HG02678 (cell line): Measurements from ENCODE around the gene SZT2.

Experiments
- ATAC-seq: cut with Tn5 transposase; IDR thresholded peaks from one replicate; pipeline ENCODE4 v1.9.1; 2021; ENCODE audit warnings: mild to moderate bottlenecking, moderate library complexity; ENCODE audit not compliant: unreplicated experiment

Gene SZT2

DNA sequence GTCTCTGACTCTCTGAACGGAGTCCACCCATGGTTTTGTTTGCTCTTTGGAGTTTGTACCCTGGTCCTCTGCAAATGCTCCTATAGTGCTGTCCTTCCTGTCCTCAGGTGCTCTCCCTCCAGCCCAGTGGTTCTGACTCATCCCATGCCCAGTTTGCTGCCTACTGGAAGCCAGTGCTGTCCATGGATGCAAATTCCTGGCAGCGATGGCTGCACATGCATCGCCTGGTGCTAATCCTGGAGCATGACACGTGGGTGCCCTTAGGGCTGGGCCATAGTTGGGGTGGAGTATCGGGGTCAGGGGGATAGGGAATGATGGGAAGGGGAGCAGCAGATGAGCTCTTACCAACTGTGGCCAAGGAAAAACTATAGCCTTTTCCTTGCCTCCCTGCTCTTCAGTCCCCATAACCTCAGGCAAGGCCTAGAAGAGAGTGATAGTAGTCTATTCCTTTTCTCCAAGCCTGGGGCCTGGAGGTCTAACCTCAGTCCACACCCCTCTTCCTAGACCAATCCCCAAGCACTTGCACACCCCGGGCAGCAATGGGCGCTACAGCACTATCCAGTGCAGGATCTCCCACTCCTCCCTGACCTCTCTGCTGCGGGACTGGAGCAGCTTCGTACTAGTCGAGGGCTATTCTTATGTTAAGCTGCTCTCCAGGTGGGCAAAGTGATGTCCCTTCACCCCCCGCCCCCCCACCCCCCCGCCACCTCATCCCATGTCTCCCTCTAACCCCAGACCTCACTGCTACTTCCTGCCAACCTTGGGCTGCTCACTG lies 32.5 kb downstream of the SZT2 start:
- ATAC-seq, result no peak

DNA sequence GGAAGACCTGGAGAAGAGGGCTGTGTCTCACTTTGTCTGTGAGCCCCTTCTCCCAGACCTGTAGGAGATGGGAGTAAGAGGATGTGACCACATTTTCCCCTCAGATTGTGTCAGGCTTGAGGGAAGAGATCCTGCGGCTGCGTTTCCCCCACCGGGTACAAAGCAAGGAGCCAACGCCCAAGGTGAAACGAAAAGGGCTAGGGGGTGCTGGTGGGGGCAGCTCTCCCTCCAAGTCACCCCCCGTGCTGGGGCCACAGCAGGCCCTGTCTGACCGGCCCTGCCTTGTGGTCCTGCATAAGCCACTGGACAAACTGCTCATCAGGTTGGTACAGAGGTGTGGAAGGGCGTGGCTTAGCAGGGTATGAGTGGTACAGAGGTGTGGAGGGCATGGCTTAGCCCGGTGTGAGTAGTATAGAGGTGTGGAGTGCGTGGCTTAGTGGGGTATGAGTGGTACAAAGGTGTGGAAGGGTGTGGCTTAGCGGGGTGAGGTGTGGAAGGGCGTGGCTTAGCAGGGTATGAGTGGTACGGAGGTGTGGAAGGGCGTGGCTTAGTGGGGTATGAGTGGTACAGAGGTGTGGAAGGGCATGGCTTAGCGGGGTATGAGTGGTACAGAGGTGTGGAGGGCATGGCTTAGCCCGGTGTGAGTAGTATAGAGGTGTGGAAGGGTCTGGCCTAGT lies 33.4 kb downstream of the SZT2 start:
- no peak for ATAC-seq

DNA sequence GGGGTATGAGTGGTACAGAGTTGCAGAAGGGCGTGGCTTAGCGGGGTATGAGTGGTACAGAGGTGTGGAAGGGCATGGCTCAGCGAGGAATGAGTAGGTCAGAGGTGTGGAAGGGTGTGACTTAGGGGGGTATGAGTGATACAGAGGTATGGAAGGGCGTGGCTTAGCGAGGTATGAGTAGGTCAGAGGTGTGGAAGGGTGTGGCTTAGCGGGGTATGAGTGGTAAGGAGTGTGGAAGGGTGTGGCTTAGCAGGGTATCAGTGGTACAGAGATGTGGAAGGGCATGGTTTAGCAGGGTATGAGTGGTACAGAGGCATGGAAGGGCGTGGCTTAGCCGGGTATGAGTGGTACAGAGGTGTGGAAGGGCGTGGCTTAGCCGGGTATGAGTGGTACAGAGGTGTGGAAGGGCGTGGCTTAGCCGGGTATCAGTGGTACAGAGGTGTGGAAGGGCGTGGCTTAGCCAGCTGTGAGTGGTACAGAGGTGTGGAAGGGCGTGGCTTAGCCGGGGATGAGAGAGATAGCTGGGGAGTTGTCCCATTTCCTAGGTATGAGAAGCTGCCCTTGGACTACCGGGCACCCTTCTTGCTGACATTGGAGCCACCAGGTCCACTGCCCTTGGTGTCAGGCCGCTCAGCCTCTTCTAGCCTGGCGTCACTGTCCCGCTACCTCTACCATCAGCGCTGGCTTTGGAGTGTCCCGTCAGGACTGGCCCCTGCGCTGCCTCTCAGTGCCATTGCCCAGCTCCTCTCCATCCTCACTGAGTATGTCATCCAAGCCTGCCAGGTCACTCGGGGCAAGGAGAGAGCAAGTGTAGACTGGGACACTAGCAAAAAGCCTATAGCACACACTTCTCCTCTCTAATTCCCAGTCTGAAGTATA lies 34.2 kb downstream of the SZT2 start:
- no peak for ATAC-seq

DNA sequence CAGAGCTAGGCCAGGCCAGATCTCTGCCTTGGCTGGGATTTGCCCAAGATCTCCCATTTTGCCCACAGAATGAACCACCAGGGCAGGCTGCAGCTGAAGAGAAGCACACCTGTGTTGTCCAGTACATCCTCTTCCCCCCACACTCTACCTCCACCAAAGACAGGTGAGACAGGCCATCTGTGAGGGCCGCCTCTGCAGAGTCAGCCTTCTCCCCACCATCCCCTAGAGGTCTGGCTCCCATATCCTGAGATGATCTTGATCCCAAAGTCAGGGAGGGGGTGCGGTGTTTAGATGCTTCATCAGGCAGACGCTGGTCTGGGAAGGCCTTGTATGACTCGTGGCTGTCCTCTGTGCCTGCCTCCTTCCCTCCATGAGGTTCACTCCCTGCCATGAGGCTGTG lies 35.3 kb downstream of the SZT2 start:
- no peak for ATAC-seq

DNA sequence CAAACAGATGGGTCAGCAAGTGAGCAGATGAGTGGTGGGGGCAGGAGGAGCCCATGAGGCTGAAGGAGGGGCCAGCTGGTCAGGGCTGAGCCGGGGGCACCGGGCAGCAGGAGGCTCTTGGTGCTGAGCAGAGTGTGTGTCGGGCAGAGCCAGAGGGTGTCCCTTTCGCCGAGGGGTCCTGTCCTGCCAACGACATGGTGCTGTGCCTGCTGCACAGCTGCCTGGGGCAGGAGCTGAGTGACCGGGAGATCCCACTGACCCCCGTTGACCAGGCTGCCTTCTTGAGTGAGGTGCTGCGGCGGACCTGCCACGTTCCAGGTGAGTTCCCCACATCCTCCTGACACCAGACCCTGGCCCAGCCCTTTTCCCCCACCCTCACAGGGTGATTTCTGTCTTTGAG lies 36.5 kb downstream of the SZT2 start:
- ATAC-seq, result no peak

DNA sequence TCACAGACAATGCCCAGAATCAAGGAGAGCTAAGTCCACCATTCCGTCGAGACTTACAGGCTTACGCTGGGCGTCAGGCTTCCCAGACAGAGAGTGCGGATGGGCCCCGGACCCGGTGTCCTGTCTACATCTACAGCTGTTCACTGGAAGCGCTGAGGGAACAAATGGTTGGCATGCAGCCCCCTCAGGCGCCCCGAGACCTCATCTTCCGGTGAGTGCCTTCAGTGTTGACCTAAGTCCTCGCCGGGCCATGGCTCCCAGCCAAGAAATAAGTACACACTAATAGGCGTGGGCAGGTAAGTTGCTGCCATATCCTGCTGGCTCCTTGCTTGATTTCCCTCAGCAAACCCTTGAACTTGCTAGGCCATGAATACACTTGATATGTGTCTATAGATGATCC lies 37.8 kb downstream of the SZT2 start:
- ATAC-seq, result no peak

DNA sequence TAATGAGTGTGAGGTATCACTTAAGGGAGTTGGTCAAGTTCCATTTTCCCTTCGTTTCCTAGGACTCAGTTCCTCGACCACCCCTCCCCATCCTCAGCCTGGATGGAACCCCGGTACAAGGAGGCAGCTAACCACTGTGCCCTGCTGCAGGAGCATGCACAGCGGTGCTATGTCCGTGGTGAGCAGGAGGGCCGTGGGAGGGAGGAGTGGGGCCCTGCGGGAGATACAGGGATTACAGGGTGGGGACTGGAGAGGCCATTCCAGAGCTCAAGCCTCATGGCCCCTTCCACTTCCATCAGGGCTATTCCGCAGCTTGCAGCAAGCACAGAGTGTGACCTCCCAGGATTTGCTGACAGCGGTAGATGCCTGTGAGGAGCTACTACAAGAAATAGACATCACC lies 38.2 kb downstream of the SZT2 start:
- ATAC-seq, result no peak

DNA sequence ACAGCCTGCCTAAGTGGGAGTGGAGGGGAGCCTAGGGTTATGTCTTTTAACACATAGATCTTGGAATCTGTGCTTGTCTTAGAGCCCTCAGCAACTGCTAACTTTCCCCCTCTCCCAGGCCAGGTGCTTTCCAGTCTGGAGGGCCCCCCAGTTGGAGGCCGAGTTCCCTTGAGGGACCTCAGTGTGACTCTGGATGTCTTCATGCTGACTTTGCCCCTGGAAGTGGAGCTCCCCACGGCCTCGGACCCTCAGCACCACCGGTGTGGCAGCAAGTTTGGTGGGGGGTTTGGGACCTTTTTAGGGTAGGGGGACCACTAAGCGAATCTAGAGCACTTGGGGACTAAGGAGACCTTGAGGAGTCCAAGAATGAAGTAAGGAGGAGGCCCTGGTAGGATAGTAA lies 41.1 kb downstream of the SZT2 start:
- no peak for ATAC-seq

DNA sequence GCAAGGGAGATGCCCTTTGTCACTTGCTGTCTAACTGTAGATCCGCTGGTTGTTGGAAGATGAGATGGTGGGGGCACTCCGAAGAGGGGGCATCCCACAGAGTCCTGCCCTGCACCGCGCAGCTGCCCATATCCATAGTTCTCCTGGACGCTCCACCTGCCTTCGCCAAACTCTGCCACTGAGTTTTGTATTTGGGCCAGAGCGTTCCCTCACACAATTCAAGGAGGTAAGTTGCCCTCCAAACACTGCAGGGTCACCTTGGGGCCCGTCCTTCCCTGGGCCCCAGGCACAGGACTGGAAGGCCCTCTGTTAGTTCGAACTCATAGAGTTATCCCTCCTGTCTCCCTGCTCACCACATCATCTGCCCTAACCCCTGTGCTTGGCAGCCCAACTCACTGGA lies 42.0 kb downstream of the SZT2 start:
- no peak for ATAC-seq

DNA sequence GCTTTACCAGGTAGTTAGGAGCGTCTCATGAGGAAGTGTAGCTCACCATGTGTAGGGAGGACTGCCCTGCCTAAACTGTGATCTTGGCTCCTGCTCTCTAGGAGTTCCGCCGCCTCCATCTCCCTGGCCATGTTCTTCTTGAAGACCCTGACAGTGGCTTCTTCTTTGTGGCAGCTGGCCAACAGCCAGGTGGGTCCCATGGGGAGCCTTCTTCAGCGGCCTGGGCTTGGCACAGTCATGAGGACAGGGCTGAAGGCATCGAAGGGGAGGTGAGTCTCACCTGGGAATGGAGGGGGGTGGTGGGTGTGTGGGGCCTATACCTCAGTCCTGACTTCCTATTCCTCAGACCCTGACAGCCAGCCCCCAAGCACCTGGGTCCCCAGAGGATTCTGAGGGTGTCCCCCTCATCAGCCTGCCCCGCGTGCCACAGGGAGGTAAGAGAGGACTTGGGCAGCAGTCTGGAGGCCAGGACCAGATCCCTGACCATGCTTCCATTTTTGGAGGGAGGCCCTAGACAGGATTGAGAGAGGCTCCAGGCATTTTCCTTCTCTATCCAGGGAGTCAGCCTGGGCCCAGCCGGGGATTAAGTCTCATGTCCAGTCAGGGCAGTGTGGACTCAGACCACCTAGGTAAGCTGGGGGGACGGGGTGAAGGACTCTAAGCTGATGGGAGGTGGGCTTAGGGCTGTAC lies 42.6 kb downstream of the SZT2 start:
- no peak for ATAC-seq

DNA sequence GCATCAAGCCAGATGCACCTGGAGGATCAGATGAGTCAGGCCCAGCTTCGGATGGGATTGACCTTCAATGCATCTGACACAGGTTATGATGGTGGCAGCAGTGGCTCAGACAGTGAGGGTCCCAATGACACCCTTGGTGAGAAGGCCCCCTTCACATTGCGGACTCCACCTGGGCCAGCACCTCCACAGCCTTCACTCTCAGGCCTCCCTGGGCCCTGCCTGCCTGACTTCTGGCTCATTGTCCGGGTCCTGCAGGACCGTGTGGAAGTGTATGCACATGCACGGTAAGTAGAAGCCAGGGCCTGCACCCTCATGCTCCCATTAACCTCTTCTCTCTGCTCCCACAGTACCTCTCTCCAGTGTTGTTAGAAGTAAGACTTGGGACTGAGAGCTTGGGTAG lies 43.2 kb downstream of the SZT2 start:
- no peak for ATAC-seq

DNA sequence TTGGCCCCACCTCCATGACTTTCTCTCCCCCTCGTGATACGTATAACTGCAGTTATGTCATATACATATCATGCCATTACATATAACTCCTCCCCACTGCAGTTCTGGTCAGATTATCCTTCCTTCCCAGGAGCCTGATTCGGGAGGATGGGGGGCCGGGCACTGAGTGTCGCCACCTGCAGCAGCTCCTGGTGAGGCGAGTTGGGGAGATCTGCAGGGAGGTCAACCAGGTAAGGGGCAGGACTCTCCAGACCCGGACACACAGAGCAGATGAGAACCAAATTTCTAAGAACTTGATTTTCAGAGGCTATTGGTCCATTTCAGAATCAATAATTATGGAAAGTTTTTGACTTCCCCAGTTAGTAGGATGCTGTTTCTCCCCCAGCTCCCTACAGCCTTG lies 44.6 kb downstream of the SZT2 start:
- no peak for ATAC-seq

DNA sequence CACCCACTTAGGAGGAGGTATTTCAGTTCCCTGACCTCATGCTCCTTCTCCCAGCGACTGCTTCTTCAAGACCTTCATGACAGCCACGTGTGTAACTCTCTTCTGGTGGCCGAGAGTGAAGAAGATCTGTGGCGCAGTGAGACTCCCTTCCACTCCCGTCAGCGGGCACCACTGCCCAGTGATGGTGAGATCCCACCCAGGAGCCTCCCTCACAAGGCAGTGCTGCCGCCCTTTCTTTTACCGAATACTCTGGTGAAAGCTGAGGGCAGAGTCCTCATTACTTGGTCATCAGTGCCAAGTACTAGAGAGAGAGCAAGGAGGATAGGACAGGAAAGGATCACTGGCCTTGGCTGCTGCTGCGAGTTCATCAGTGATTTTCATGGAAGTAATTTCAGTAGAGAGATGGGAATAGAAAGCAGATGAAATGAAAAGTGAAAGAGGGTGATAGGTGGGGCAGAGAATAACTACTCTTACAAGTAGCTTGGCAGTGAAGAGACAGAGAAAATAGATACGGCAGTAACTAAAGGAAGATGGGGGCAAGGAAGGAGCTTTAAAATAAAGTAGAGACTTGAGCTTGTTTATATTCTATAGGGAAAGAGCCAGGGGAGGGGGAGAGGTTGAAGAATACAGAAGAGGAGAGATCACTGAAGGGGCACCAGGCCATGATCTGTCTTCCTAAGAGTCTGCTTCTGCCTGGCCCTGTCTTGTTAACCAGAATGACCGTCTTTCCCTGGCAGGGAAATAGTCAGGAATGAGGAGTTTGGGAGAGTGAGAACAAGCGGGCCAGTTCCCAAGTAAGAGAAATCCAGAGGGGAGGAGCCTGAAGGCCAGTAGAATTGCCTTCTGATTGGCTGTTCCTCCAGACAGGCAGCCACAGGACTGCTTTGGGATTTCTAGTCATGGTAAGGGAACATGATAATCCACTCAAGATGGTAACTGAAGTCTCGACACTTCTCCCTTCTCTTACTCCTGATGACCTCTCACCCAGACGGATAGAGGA lies 45.7 kb downstream of the SZT2 start:
- ATAC-seq, result no peak

DNA sequence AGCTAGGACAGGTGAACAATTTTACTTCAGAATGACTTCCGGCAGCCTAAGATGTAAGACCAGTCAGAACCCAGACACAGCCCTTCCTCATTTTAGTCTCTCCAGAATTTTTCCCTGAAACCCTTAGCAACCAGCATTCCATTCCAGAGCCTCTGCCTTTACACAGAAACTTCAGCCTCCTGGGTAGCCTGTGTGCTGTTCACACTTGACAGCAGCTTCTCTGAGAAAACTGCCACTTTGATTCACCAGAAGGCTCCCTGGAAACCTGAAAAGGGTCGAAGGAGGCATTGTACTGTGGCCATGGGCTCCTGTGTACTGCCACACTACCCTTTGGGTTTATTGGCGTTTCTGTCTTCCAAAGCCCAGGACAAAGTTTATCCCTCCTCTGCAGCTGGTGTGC lies 46.7 kb downstream of the SZT2 start:
- ATAC-seq, result no peak

DNA sequence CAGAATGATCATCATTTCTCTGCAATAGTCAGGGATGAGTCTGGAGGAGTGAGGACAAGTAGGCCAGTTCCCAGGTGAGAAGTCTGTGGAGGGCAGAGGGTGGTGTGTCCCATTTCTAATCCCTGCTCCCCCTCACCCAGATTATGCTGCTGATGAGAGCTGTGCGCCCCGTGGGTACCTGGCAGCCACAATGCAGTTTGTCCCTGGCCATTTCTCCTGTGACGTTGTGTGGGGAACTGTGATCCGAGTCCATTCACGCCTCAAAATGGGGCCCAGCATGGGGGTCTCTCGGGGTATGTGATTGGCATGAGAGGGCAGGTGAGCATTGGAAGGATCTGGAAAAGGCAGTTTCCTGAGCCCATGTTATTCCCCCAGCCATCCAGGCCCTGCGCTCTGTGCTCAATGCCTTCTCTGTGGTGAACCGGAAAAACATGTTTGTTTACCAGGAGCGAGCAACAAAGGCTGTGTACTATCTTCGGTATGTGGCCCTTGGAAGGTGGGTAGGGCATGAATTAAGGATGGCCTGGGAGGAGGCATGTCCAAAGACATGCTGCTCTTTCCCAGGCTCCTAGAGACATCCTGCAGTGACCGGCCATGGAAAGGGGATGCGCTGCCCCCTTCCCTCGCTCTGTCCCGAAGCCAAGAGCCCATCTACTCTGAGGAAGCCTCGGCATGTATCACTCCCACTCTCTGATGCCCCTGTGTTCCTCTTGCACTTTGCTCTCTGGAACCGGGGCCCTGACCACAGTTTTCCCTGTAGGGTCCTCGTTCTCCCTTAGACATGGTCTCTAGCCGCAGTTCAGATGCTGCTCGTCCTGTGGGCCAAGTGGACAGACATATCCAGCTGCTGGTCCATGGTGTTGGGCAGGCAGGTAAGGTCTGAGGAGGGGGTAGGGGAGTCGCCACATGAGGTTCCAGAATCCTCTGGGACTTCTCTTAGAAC lies 47.6 kb downstream of the SZT2 start:
- no peak for ATAC-seq

DNA sequence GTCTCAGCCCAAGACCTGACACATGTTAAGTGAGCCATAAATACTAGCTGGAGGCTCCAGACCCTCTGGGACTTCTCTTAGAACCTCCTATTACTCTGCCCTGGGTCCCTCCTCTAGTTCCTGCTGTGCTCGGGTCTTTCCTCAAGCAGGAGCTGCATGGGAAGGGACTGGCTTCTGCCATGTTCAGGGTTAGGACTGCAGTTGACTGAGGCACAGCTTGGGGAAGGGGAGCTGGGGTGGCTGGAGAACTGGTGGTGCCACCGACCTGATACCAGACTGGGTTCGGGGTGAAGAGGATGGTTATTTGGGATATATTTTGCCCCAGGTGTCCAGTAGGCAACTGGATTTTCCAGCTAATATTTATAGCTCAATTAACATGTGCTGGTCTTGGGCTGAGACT lies 48.3 kb downstream of the SZT2 start:
- ATAC-seq, result no peak

DNA sequence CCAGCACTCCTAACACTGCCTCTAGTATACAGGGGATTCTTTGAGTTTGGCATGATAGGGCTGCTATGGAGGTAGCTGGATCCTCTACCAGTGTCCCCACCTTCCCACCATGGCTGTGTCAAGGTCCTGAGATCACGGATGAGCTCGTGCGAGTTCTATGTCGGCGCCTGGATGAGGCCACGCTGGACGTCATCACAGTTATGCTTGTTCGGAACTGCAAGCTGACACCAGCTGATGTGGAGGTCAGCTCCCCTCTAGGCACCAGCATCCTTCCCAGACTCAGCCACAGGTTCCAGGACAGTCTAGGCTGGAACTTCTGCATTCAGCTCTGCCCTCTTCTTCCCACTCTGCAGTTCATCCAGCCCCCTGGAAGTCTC lies 48.9 kb downstream of the SZT2 start:
- no peak for ATAC-seq

DNA sequence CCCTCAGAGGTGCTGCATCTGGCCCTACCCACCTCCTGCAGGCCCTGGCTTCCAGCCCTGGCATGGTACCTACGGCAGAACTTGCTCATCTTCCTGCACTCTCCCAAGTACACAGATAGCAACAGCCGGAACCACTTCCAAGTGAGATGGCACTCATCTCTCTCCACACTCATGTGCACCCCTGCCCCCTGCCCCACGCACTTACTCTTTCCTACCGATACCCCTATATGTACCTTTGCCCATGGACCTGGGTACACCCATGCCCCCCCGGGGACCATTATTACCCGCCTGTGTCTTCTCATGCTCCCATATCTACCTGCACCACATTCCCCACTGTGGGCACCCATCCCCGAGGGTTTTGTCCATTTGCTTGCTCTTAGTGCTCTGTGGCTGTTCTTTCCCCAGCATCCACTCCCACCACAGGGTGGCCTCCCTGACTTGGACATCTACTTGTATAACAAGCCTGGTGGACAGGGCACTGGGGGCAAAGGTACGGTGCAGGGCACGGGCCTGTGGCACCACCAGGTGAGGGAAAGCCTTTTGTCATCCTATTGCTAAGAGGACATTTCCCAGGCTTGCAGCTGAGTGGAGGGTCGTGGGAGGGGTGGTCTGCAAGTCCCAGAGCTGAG lies 49.4 kb downstream of the SZT2 start:
- ATAC-seq, result no peak
